CD8-positive, alpha-beta memory T cell (primary cell): ENCODE results near the gene CREB1. TPM values are rescaled to one million over a fixed set of nuclear protein-coding genes. Genes with fewer than 3 reads are reported as not detected.

Source experiments
- CTCF ChIA-PET: fragments of 350-600 bp; sonication (Branson Sonifier 250); formaldehyde crosslinking; loops from one replicate; lab custom pipeline; 2021; ENCODE audit warnings: antibody characterized with exemption; lab: Charles Lee
- POLR2A ChIA-PET: fragments of 350-600 bp; sonication (Branson Sonifier 250); formaldehyde crosslinking; loops from one replicate; lab custom pipeline; 2021; ENCODE audit warnings: antibody characterized with exemption; lab: Charles Lee
- DNase-seq, 5 donors: peaks; one replicate each; pipeline versions ENCODE4 v3.0.0 to v3.0.0-alpha.2; 2020 to 2022; ENCODE audit warnings: mixed read lengths in 1 of 5
- H3K27ac ChIP-seq: one replicate; pipeline ENCODE4 v1.7.0; 2013; ENCODE audit warnings: low read depth, mild to moderate bottlenecking, low read length, moderate library complexity
- H3K27me3 ChIP-seq: 2 replicates; pipeline ENCODE4 v1.7.0; 2013; ENCODE audit warnings: low read length, mild to moderate bottlenecking; ENCODE audit not compliant: insufficient read depth, poor library complexity, severe bottlenecking
- H3K36me3 ChIP-seq: 2 replicates; pipeline ENCODE4 v1.7.0; 2013; ENCODE audit warnings: mild to moderate bottlenecking, low read length, moderate library complexity; ENCODE audit not compliant: insufficient read depth
- H3K4me1 ChIP-seq: 2 replicates; pipeline ENCODE4 v1.7.0; 2013; ENCODE audit warnings: mild to moderate bottlenecking, low read length, moderate library complexity; ENCODE audit not compliant: insufficient read depth
- H3K4me3 ChIP-seq: 2 replicates; pipeline ENCODE4 v1.7.0; 2013; ENCODE audit warnings: mild to moderate bottlenecking, low read length
- H3K9me3 ChIP-seq: 2 replicates; pipeline ENCODE4 v1.7.0; 2013; ENCODE audit warnings: mild to moderate bottlenecking, low read length
- H3K27ac Mint-ChIP-seq, 8 donors: one replicate each; pipeline ENCODE4 v1.8.0; 2020 to 2021; ENCODE audit warnings: mixed read lengths in 8 of 8, mild to moderate bottlenecking in 6 of 8, inconsistent platforms in 3 of 8, moderate library complexity in 3 of 8
- H3K27me3 Mint-ChIP-seq, 2 donors: one replicate each; pipeline ENCODE4 v1.8.0; 2020 to 2021; ENCODE audit warnings: mixed read lengths in 2 of 2, mild to moderate bottlenecking in 1 of 2, moderate library complexity in 1 of 2
- H3K36me3 Mint-ChIP-seq, 3 donors: one replicate each; pipeline ENCODE4 v1.8.0; 2020 to 2021; ENCODE audit warnings: mixed read lengths in 3 of 3, inconsistent platforms in 1 of 3, mild to moderate bottlenecking in 1 of 3
- H3K4me1 Mint-ChIP-seq, 3 donors: one replicate each; pipeline ENCODE4 v1.8.0; 2020 to 2021; ENCODE audit warnings: mixed read lengths in 3 of 3, inconsistent platforms in 1 of 3, mild to moderate bottlenecking in 1 of 3
- H3K4me3 Mint-ChIP-seq, 7 donors: one replicate each; pipeline ENCODE4 v1.8.0; 2020 to 2021; ENCODE audit warnings: mixed read lengths in 7 of 7, mild to moderate bottlenecking in 6 of 7, moderate library complexity in 4 of 7, inconsistent platforms in 2 of 7
- H3K9me3 Mint-ChIP-seq, 5 donors: one replicate each; pipeline ENCODE4 v1.8.0; 2020 to 2022; ENCODE audit warnings: mixed read lengths in 5 of 5, mild to moderate bottlenecking in 3 of 5, moderate library complexity in 2 of 5, inconsistent platforms in 1 of 5
- polyA plus RNA-seq: library from polyadenylated mRNA; unstranded; fragments of 300-500 nt; fragmentation: Illumina TruSeq; gene quantifications from one replicate; pipeline ENCODE4 v1.2.3, GENCODE V29; 2021
- total RNA-seq, 2 experiments: library from RNA; stranded (reverse); gene quantifications; one replicate each; pipeline ENCODE4 v1.2.3, GENCODE V29; 2021

CREB1 gene
- total and polyA plus RNA-seq, 3 experiments from 2014 or later: 60.2 to 96.2 (median 95.4) TPM

DNA sequence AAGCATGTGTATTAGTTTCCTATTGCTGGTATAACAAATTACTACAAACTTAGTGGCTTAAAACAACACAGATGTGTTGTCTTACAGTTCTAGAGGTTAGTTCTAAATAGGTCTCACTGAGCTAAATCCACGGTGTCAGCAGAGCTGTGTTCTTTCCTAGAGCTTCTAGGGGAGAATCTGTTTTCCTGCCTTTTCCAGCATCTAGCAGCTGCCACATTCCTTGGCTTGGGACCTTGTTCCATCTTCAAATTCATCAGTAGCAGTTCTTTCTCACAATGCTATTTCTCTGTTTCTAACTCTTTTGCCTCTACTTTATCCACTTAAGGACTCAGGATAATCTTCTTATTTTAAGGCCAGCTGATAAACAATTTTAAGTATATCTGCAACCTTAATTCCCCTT, 32.2 kb upstream of the CREB1 start:
- Mint-ChIP-seq H3K9me3 (no peaks in the 10 kb centered on the region), H3K4me3 (no peak overlapping the region), H3K4me1 (peaks cover 4 to 5% (median 4%) of the 10 kb centered on the region in 3 donors), H3K27ac (no peak overlapping the region), H3K36me3 (peaks cover 0 to 3% (median 0%) of the 10 kb centered on the region in 3 donors), H3K27me3 (peaks cover 0 to 2% of the 10 kb centered on the region in 2 donors)
- Histone ChIP-seq H3K9me3 (no peaks in the 10 kb centered on the region), H3K36me3 (no peaks in the 10 kb centered on the region), H3K27ac (no peak overlapping the region), H3K4me3 (no peak overlapping the region), H3K4me1 (no peaks in the 10 kb centered on the region), H3K27me3 (no peaks in the 10 kb centered on the region)
- ChIA-PET POLR2A (no interaction called here), CTCF (interaction anchor here (0.7 to 1.2 kb wide), 2 partner anchors 8 to 9 kb away, joined by 3 read pairs; no protein-coding TSS in a partner anchor)
- no peak for DNase-seq

DNA sequence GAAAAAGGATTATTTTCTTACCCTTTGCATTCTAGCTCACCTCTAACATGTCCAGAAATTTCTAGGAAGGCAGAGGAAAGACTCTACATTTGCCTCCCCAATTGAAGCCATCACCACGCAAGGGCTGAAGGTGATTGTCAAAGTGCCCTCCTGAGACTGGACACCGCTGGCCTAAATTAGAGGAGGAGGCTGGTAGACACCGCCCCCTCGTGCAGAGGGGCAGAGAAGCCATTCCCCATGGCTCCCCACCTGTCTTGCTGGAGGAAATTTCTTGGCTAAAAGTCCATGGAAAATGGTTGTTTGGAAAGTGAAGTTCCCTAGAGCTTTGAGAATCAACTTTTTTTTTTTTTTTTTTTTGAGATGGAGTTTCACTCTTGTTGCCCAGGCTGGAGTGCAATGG, 31.3 kb upstream of the CREB1 start:
- peaks cover 4 to 5% (median 4%) of the 10 kb centered on the region in 3 donors for H3K4me1 Mint-ChIP-seq
- no peak overlapping the region for H3K4me3 Mint-ChIP-seq
- peaks cover 0 to 2% of the 10 kb centered on the region in 2 donors for H3K27me3 Mint-ChIP-seq
- ChIA-PET POLR2A (no interaction called here), CTCF (no interaction called here)
- Histone ChIP-seq H3K4me1 (no peaks in the 10 kb centered on the region), H3K27me3 (no peaks in the 10 kb centered on the region), H3K9me3 (no peaks in the 10 kb centered on the region), H3K27ac (no peak overlapping the region), H3K4me3 (no peak overlapping the region), H3K36me3 (no peaks in the 10 kb centered on the region)
- H3K36me3 Mint-ChIP-seq: peaks cover 0 to 2% (median 0%) of the 10 kb centered on the region in 3 donors
- no peaks in the 10 kb centered on the region for H3K9me3 Mint-ChIP-seq
- no peak for DNase-seq
- H3K27ac Mint-ChIP-seq: no peak overlapping the region

DNA sequence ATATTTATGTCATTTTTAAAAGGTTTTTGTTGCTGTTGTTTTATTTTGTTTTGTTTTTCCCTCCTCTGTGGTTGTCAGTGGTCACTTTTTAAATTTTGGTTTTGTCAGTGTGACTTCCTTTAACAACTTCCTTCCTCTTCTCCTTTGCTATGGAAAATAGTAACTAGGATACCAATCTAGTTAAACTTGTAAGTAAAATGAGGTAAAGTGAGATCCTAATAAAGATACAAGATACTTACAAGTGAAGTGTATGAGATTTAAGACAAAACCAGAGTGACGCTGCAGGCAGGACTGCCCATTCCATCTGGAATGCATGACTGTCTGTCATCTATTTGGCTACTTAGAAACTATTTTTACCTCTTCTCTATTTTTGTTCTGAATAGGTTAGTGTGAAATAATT, 30.6 kb upstream of the CREB1 start:
- peak overlapping the region in 1 of 8 donors; percentile 1 for H3K27ac Mint-ChIP-seq
- Histone ChIP-seq H3K27ac (no peak overlapping the region), H3K27me3 (no peaks in the 10 kb centered on the region), H3K36me3 (no peaks in the 10 kb centered on the region), H3K4me3 (no peak overlapping the region), H3K9me3 (no peaks in the 10 kb centered on the region), H3K4me1 (no peaks in the 10 kb centered on the region)
- no peaks in the 10 kb centered on the region for H3K9me3 Mint-ChIP-seq
- DNase-seq: no peak
- H3K36me3 Mint-ChIP-seq: peaks cover 0 to 2% (median 0%) of the 10 kb centered on the region in 3 donors
- H3K4me1 Mint-ChIP-seq: peaks cover 4 to 7% (median 5%) of the 10 kb centered on the region in 3 donors
- no peak overlapping the region for H3K4me3 Mint-ChIP-seq
- CTCF ChIA-PET: no interaction called here
- peaks cover 0 to 5% of the 10 kb centered on the region in 2 donors for H3K27me3 Mint-ChIP-seq
- POLR2A ChIA-PET: no interaction called here

DNA sequence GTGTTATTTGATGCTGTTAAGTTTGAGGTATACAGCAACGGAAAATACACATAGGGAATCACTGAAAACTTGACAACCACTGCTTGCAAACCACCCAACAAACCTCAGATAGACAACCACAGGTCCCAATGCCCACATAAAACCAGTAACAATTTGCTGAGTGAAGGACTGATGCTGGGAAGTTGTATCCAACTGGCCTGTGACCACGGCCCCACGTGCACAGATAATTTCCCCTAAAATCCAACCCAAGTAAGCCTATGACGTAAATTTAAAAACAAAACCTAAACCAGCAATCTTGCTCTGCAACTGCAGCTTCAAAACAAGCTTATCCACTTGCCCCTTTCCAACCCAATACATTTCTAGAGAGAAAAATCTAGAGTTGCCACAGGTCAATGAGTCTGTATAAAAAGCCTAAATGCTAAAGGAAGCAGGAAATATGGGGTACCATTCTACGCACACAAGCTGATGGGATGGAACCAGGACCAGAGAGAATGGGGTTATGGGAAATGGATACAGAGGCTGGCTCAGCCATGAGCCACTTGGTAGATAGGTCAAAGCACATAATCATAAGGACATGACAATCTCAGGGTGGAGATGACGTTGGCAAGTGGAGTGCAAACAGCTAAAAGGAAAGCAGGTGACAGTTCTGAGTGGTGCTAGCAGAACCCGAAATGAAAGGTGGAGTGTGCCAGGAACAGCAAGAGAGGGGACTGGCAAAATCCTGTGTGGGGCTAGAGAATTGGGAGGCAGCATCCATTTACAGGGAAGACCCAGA, 27.8 kb upstream of the CREB1 start:
- Mint-ChIP-seq H3K4me1 (peaks cover 18 to 30% (median 28%) of the 10 kb centered on the region in 3 donors), H3K27me3 (peaks cover 0 to 5% of the 10 kb centered on the region in 2 donors), H3K36me3 (peaks cover 0 to 2% (median 0%) of the 10 kb centered on the region in 3 donors), H3K4me3 (no peak overlapping the region), H3K27ac (peak overlapping the region in 1 of 8 donors; percentile 21), H3K9me3 (no peaks in the 10 kb centered on the region)
- Histone ChIP-seq H3K36me3 (no peaks in the 10 kb centered on the region), H3K27me3 (no peaks in the 10 kb centered on the region), H3K27ac (no peak overlapping the region), H3K9me3 (no peaks in the 10 kb centered on the region), H3K4me1 (peaks cover 27% of the 10 kb centered on the region), H3K4me3 (no peak overlapping the region)
- ChIA-PET CTCF (interaction anchor here (1.4 kb wide), 1 partner anchor 538 kb away, joined by 3 read pairs; no protein-coding TSS in a partner anchor), POLR2A (no interaction called here)
- DNase-seq: no peak

DNA sequence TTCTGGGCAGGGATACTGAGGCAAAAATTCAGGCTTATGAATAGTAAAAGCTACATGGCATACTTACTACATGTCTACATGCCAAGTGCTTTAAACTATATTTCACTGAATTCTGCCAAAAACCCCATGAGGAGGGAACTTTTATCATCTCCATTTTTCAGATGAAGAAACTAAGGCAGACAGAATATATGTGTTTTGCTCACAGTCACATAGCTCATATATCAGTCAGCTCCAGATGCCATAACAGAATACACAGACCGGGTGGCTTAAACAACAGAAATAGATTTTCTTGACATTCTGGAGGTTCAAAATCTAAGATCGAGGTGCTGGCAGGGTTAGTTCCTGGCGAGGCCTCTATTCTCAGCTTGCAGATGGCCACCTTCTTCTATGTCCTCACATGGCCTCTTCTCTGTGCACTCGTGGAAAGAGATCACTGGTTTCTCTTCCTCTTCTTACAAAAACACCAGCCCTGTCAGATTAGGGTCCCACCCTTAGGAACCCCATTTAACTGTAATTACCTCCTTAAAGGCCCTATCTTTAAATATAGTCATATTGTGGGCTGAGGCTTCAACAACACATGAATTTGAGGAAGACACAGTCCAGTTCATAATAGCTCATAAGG, 27.1 kb upstream of the CREB1 start:
- no peak for DNase-seq
- H3K4me1 ChIP-seq: peaks cover 28% of the 10 kb centered on the region
- no peaks in the 10 kb centered on the region for H3K27me3 ChIP-seq
- H3K27ac ChIP-seq: no peak overlapping the region
- no peaks in the 10 kb centered on the region for H3K36me3 ChIP-seq
- peaks cover 0 to 2% (median 0%) of the 10 kb centered on the region in 3 donors for H3K36me3 Mint-ChIP-seq
- CTCF ChIA-PET: no interaction called here
- peaks cover 0 to 5% of the 10 kb centered on the region in 2 donors for H3K27me3 Mint-ChIP-seq
- POLR2A ChIA-PET: no interaction called here
- H3K9me3 Mint-ChIP-seq: no peaks in the 10 kb centered on the region
- peaks cover 18 to 33% (median 28%) of the 10 kb centered on the region in 3 donors for H3K4me1 Mint-ChIP-seq
- no peak overlapping the region for H3K4me3 Mint-ChIP-seq
- H3K4me3 ChIP-seq: no peak overlapping the region
- H3K27ac Mint-ChIP-seq: peak overlapping the region in 1 of 8 donors; percentile 34
- H3K9me3 ChIP-seq: no peaks in the 10 kb centered on the region

DNA sequence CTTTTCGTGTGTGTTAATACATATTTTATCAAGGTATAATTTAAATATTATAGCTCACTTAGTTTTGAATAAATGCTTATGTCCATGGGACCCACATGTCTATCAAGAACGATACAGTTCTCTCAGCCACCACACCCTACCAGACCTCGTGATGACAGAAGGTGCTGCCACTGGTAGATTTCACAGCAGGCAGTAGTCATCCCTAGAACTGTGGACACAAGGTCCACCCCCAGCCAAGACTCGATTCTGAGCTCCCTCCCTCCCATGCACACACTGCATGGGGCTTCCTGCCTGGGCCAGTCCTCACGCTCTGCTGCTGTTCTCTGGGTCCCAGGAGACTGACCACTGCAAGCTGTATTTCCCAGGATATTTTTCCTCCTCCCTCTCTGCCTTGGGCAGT, 26.5 kb upstream of the CREB1 start:
- peaks cover 0 to 2% (median 0%) of the 10 kb centered on the region in 3 donors for H3K36me3 Mint-ChIP-seq
- Histone ChIP-seq H3K9me3 (no peaks in the 10 kb centered on the region), H3K27ac (no peak overlapping the region), H3K27me3 (no peaks in the 10 kb centered on the region), H3K36me3 (no peaks in the 10 kb centered on the region), H3K4me1 (peaks cover 28% of the 10 kb centered on the region), H3K4me3 (no peak overlapping the region)
- no peak for DNase-seq
- peaks cover 18 to 33% (median 28%) of the 10 kb centered on the region in 3 donors for H3K4me1 Mint-ChIP-seq
- ChIA-PET CTCF (no interaction called here), POLR2A (no interaction called here)
- H3K4me3 Mint-ChIP-seq: no peak overlapping the region
- H3K27me3 Mint-ChIP-seq: peaks cover 0 to 5% of the 10 kb centered on the region in 2 donors
- no peaks in the 10 kb centered on the region for H3K9me3 Mint-ChIP-seq
- no peak overlapping the region for H3K27ac Mint-ChIP-seq

DNA sequence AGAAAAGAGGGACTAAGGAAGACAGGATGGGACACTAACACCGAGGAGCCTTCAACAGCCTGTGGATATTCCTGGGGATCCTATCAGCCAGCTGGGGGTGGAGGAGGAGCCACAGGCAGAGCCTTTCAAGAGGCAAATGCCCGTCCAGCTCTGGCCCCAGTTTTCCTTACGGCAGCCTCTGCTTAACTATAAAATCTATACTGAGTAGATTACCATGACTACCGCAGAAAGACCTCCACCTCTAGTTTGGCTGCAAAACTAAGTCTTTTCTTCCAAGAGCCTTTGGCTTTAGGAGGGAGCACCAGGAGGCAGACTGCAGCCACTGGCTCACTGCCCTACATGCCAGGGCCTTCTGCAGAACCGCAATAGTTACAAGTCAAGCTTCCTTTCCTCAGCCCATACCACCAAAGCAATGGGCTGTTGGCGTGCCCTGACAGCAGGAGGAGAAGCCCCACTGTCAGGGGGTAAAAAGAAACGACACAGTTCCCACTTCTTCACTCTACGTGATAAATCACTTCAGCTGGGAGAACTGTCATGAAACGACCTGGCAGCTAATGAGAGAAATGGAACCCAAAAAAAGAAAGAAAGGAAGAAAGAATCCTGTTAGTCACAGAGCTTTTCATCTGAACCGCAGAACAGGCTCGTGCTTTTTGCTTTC, 25.1 kb upstream of the CREB1 start:
- peaks cover 0 to 6% (median 0%) of the 10 kb centered on the region in 3 donors for H3K36me3 Mint-ChIP-seq
- H3K9me3 ChIP-seq: no peaks in the 10 kb centered on the region
- H3K4me1 Mint-ChIP-seq: peaks cover 14 to 28% (median 24%) of the 10 kb centered on the region in 3 donors
- no peak overlapping the region for H3K27ac ChIP-seq
- H3K4me1 ChIP-seq: peaks cover 28% of the 10 kb centered on the region
- H3K27ac Mint-ChIP-seq: peak overlapping the region in 2 of 8 donors; percentile 12 to 22
- no peak overlapping the region for H3K4me3 Mint-ChIP-seq
- H3K27me3 ChIP-seq: no peaks in the 10 kb centered on the region
- ChIA-PET POLR2A (no interaction called here), CTCF (interaction anchor here (0.8 kb wide), 1 partner anchor 8 kb away, joined by 3 read pairs; no protein-coding TSS in a partner anchor)
- peaks cover 0 to 3% (median 0%) of the 10 kb centered on the region in 5 donors for H3K9me3 Mint-ChIP-seq
- no peak overlapping the region for H3K4me3 ChIP-seq
- H3K36me3 ChIP-seq: no peaks in the 10 kb centered on the region
- peaks cover 0 to 5% of the 10 kb centered on the region in 2 donors for H3K27me3 Mint-ChIP-seq
- no peak for DNase-seq
